Chondrocyte (in vitro differentiated cells): ENCODE results near the gene NKD1. TPM values are rescaled to one million over a fixed set of nuclear protein-coding genes. Genes with fewer than 3 reads are reported as not detected.

Experiments
- DNase-seq: peaks from one replicate; pipeline ENCODE4 v3.0.0; 2021; ENCODE audit warnings: mixed read lengths, low spot score
- H3K27ac Mint-ChIP-seq: one replicate; pipeline ENCODE4 v1.8.0; 2021; ENCODE audit warnings: mild to moderate bottlenecking, moderate library complexity, mixed read lengths; ENCODE audit not compliant: unreplicated experiment
- H3K27me3 Mint-ChIP-seq: 2 replicates; pipeline ENCODE4 v1.8.0; 2021; ENCODE audit warnings: low read depth, mixed read lengths
- H3K36me3 Mint-ChIP-seq: 2 replicates; pipeline ENCODE4 v1.8.0; 2021; ENCODE audit warnings: low read depth, mixed read lengths
- H3K4me1 Mint-ChIP-seq: 2 replicates; pipeline ENCODE4 v1.8.0; 2021; ENCODE audit warnings: low read depth, mild to moderate bottlenecking, mixed read lengths
- H3K4me3 Mint-ChIP-seq: one replicate; pipeline ENCODE4 v1.8.0; 2021; ENCODE audit warnings: mild to moderate bottlenecking, moderate library complexity, mixed read lengths; ENCODE audit not compliant: unreplicated experiment
- H3K9me3 Mint-ChIP-seq: 2 replicates; pipeline ENCODE4 v1.8.0; 2021; ENCODE audit warnings: low read depth, mixed read lengths
- CTCF ChIP-seq: fragments of 200-600 bp; sonication (generic); IDR thresholded peaks from 2 replicates; pipeline ENCODE4 v1.5.0; 2021; ENCODE audit warnings: antibody characterized with exemption, mild to moderate bottlenecking, moderate library complexity
- total RNA-seq: library from RNA; stranded (reverse); gene quantifications from 3 replicates; pipeline ENCODE4 v1.2.1, GENCODE V29; 2021

Gene NKD1
- total RNA-seq, 1 donor from 2014 or later, result 8.0 TPM

- Mint-ChIP-seq H3K36me3 (peaks cover 5% of the 10 kb centered on the region), H3K27ac (no peak overlapping the region), H3K4me3 (no peak overlapping the region), H3K9me3 (no peaks in the 10 kb centered on the region), H3K4me1 (peaks cover 19% of the 10 kb centered on the region), H3K27me3 (peaks cover 10% of the 10 kb centered on the region)
- no peak for TF ChIP-seq CTCF
- DNase-seq, result no peak
Measured at GRCh38 chr16:50571786-50572185, 23.6 kb downstream of the NKD1 start.

- Mint-ChIP-seq H3K4me1 (peaks cover 19% of the 10 kb centered on the region), H3K27me3 (peaks cover 10% of the 10 kb centered on the region), H3K27ac (no peak overlapping the region), H3K36me3 (peaks cover 5% of the 10 kb centered on the region), H3K4me3 (no peak overlapping the region), H3K9me3 (no peaks in the 10 kb centered on the region)
- DNase-seq, result no peak
- TF ChIP-seq CTCF, result no peak
Measured at GRCh38 chr16:50572700-50573099, 24.5 kb downstream of the NKD1 start.

GRCh38 chr16:50573279-50573678 lies 25.1 kb downstream of the NKD1 start:
- no peaks in the 10 kb centered on the region for H3K9me3 Mint-ChIP-seq
- TF ChIP-seq CTCF, result no peak
- no peak for DNase-seq
- peaks cover 10% of the 10 kb centered on the region for H3K27me3 Mint-ChIP-seq
- H3K4me3 Mint-ChIP-seq, result no peak overlapping the region
- H3K27ac Mint-ChIP-seq, result no peak overlapping the region
- H3K36me3 Mint-ChIP-seq, result peaks cover 5% of the 10 kb centered on the region
- peaks cover 19% of the 10 kb centered on the region for H3K4me1 Mint-ChIP-seq

- Mint-ChIP-seq H3K9me3 (no peaks in the 10 kb centered on the region), H3K27me3 (peaks cover 10% of the 10 kb centered on the region), H3K4me3 (no peak overlapping the region), H3K4me1 (peaks cover 19% of the 10 kb centered on the region), H3K36me3 (peaks cover 6% of the 10 kb centered on the region), H3K27ac (peak overlapping the region; percentile 45)
- DNase-seq, result no peak
- no peak for TF ChIP-seq CTCF
Measured at GRCh38 chr16:50573947-50574744, 25.9 kb downstream of the NKD1 start.

GRCh38 chr16:50574745-50575136 lies 26.5 kb downstream of the NKD1 start:
- H3K27me3 Mint-ChIP-seq, result peaks cover 8% of the 10 kb centered on the region
- no peak for DNase-seq
- H3K27ac Mint-ChIP-seq, result no peak overlapping the region
- TF ChIP-seq CTCF, result no peak
- no peak overlapping the region for H3K4me3 Mint-ChIP-seq
- peaks cover 20% of the 10 kb centered on the region for H3K4me1 Mint-ChIP-seq
- no peaks in the 10 kb centered on the region for H3K9me3 Mint-ChIP-seq
- H3K36me3 Mint-ChIP-seq, result peaks cover 6% of the 10 kb centered on the region
